T-cell (primary cell): ENCODE results near the gene HMX2. TPM values are rescaled to one million over a fixed set of nuclear protein-coding genes. Genes with fewer than 3 reads are reported as not detected.

Experiments used
- ATAC-seq, 4 experiments: fragments of 200-7000 bp in 3 of 4; fragments of 150-1000 bp in 1 of 4; cut with Tn5 transposase; replicated peaks in 1 of 4; 1 replicate in 3 of 4; 2 replicates in 1 of 4; pipeline ENCODE4 v1.10.0; 2021; ENCODE audit warnings: moderate library complexity in 3 of 4, mild to moderate bottlenecking in 2 of 4, moderate number of reproducible peaks in 1 of 4
- CTCF ChIA-PET, 2 donors: fragments of 300-600 bp; sonication (Branson Sonifier 250); formaldehyde crosslinking; loops; one replicate each; lab custom pipeline; 2022; ENCODE audit warnings: antibody characterized with exemption in 2 of 2; lab: Charles Lee
- POLR2A ChIA-PET, 2 donors: fragments of 300-600 bp; sonication (Branson Sonifier 250); formaldehyde crosslinking; loops; one replicate each; lab custom pipeline; 2022; ENCODE audit warnings: antibody characterized with exemption in 2 of 2; lab: Charles Lee
- DNase-seq, 35 experiments: peaks; one replicate each; pipeline versions ENCODE4 v3.0.0 to v3.0.0-alpha.2; 2013 to 2023
- H3K27ac ChIP-seq: one replicate; pipeline ENCODE4 v1.5.1; 2013; ENCODE audit warnings: low read length
- H3K27me3 ChIP-seq, 2 experiments: replicated peaks in 1 of 2; 1 replicate in 1 of 2; 2 replicates in 1 of 2; pipeline versions ENCODE4 v1.6.1 to v1.7.0; 2013; ENCODE audit warnings: low read length in 1 of 2, mixed read lengths in 1 of 2; ENCODE audit not compliant: control insufficient read depth in 2 of 2, insufficient read depth in 2 of 2; ENCODE audit errors: extremely low read depth in 1 of 2
- H3K36me3 ChIP-seq, 2 donors: 1 replicate in 1 of 2; 2 replicates in 1 of 2; pipeline versions ENCODE4 v1.6.1 to v1.7.0; 2013; ENCODE audit warnings: low read length in 1 of 2; ENCODE audit not compliant: control insufficient read depth in 2 of 2, insufficient read depth in 1 of 2; ENCODE audit errors: extremely low read depth in 1 of 2
- H3K4me1 ChIP-seq, 2 experiments: 1 replicate in 1 of 2; 2 replicates in 1 of 2; pipeline versions ENCODE4 v1.6.1 to v1.7.0; 2013; ENCODE audit warnings: low read length in 2 of 2, mixed read lengths in 1 of 2; ENCODE audit not compliant: insufficient read depth in 2 of 2, control insufficient read depth in 1 of 2; ENCODE audit errors: extremely low read depth in 1 of 2
- H3K4me3 ChIP-seq, 2 donors: 1 replicate in 1 of 2; 2 replicates in 1 of 2; pipeline versions ENCODE4 v1.5.1 to v1.7.0; 2013; ENCODE audit warnings: mild to moderate bottlenecking in 2 of 2, low read length in 1 of 2, moderate library complexity in 1 of 2; ENCODE audit not compliant: control insufficient read depth in 1 of 2; ENCODE audit errors: extremely low read depth in 1 of 2
- H3K9me3 ChIP-seq: 2 replicates; pipeline ENCODE4 v1.7.0; 2013
- H3K27ac Mint-ChIP-seq, 2 donors: one replicate each; pipeline ENCODE4 v1.8.0; 2020 to 2021; ENCODE audit warnings: mild to moderate bottlenecking in 2 of 2, mixed read lengths in 2 of 2
- H3K27me3 Mint-ChIP-seq, 2 donors: one replicate each; pipeline ENCODE4 v1.8.0; 2021 to 2022; ENCODE audit warnings: mixed read lengths in 2 of 2
- H3K36me3 Mint-ChIP-seq: one replicate; pipeline ENCODE4 v1.8.0; 2021; ENCODE audit warnings: mixed read lengths
- H3K4me1 Mint-ChIP-seq, 3 donors: one replicate each; pipeline ENCODE4 v1.8.0; 2020 to 2022; ENCODE audit warnings: mixed read lengths in 3 of 3, mild to moderate bottlenecking in 1 of 3
- H3K4me3 Mint-ChIP-seq, 3 donors: one replicate each; pipeline ENCODE4 v1.8.0; 2020 to 2022; ENCODE audit warnings: mild to moderate bottlenecking in 3 of 3, mixed read lengths in 3 of 3, moderate library complexity in 3 of 3
- H3K9me3 Mint-ChIP-seq, 3 donors: one replicate each; pipeline ENCODE4 v1.8.0; 2020 to 2022; ENCODE audit warnings: mixed read lengths in 3 of 3
- WGBS: methylation state at CpG from one replicate; pipeline ENCODE4 v1.1.5; 2013; ENCODE audit warnings: missing lambda C conversion rate; ENCODE audit not compliant: insufficient coverage; 5-methylcytosine and 5-hydroxymethylcytosine counted together
- total RNA-seq, 35 experiments: library from RNA in 6 of 35; stranded (reverse) in 6 of 35; fragments of 120-200 nt in 1 of 35; gene quantifications; one replicate each; pipeline versions ENCODE4 v1.2.1 to v1.2.4 and lab custom pipeline; 2013 to 2026

HMX2 gene
- total RNA-seq, 5 donors from 2014 or later (not counting 1 experiment from before 2014, with no cell fraction given): not detected

GRCh38 chr10:123141791-123142700 lies 5.9 kb upstream of the HMX2 start:
- POLR2A ChIA-PET: interaction anchor here in 1 of 2 donors (0.6 kb wide), 1 partner anchor 128 kb away, joined by 6 read pairs; no protein-coding TSS in a partner anchor
- Mint-ChIP-seq H3K9me3 (no peaks in the 10 kb centered on the region), H3K4me1 (peaks cover 71 to 77% (median 75%) of the 10 kb centered on the region in 3 donors), H3K27ac (peak overlapping the region in 1 of 2 donors; percentile 37), H3K4me3 (peak overlapping the region in 1 of 3 donors; percentile 46), H3K27me3 (peaks cover 78 to 92% of the 10 kb centered on the region in 2 donors), H3K36me3 (no peaks in the 10 kb centered on the region)
- Histone ChIP-seq H3K4me1 (peaks cover 7 to 69% of the 10 kb centered on the region in 2 experiments), H3K27me3 (peaks cover 34 to 91% of the 10 kb centered on the region in 2 experiments), H3K36me3 (no peaks in the 10 kb centered on the region), H3K4me3 (peak overlapping the region; percentile 7 to 53), H3K27ac (no peak overlapping the region), H3K9me3 (no peaks in the 10 kb centered on the region)
- CTCF ChIA-PET: interaction anchor here in 1 of 2 donors (0.6 kb wide), 1 partner anchor 800 kb away, joined by 4 read pairs; no protein-coding TSS in a partner anchor
- ATAC-seq (no peak), DNase-seq (no peak)
- WGBS: 17% methylated on average over 16 of the region's 38 CpGs

DNA sequence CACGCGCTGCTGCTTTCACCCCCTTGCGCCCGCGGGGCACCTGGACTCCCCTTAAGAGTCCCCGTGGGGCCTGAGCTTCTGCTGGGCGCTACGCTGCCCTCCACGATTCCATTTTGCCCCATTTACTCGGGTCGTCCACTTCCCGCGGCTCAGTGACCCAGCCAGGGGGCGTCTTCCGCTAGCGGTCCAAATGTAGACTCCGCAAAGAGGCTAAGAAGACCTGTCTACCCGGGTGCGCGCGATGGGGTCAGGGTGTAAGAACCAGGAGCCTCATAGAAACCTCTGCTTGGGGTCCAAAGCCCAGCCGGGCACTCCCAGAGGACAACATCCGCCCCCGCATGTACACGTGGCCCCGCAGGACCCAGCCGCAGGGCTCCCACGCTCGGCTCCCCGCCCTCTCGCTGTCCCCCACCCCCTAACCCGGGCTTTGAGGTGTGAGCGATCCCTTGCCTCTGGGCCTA lies 5.2 kb upstream of the HMX2 start:
- Histone ChIP-seq H3K9me3 (no peaks in the 10 kb centered on the region), H3K36me3 (no peaks in the 10 kb centered on the region), H3K27me3 (peaks cover 37 to 91% of the 10 kb centered on the region in 2 experiments), H3K4me1 (peaks cover 7 to 69% of the 10 kb centered on the region in 2 experiments), H3K4me3 (peak overlapping the region; percentile 7 to 53), H3K27ac (no peak overlapping the region)
- ChIA-PET POLR2A (interaction anchor here in 1 of 2 donors (0.6 kb wide), 1 partner anchor 129 kb away, joined by 6 read pairs; no protein-coding TSS in a partner anchor), CTCF (interaction anchor here in 1 of 2 donors (0.6 kb wide), 1 partner anchor 800 kb away, joined by 4 read pairs; no protein-coding TSS in a partner anchor)
- DNase-seq (no peak), ATAC-seq (no peak)
- Mint-ChIP-seq H3K4me1 (peaks cover 72 to 78% (median 76%) of the 10 kb centered on the region in 3 donors), H3K27me3 (peaks cover 81 to 92% of the 10 kb centered on the region in 2 donors), H3K9me3 (no peaks in the 10 kb centered on the region), H3K4me3 (peak overlapping the region in 1 of 3 donors; percentile 46), H3K36me3 (no peaks in the 10 kb centered on the region), H3K27ac (peak overlapping the region in 1 of 2 donors; percentile 25)
- 7% methylated on average over 22 of the region's 33 CpGs for WGBS

GRCh38 chr10:123143162-123143824 lies 4.6 kb upstream of the HMX2 start:
- Mint-ChIP-seq H3K27me3 (peaks cover 78 to 87% of the 10 kb centered on the region in 2 donors), H3K4me1 (peaks cover 70 to 75% (median 74%) of the 10 kb centered on the region in 3 donors), H3K36me3 (no peaks in the 10 kb centered on the region), H3K27ac (peak overlapping the region in 1 of 2 donors; percentile 25), H3K4me3 (peak overlapping the region in 2 of 3 donors; percentile 13 to 46), H3K9me3 (no peaks in the 10 kb centered on the region)
- Histone ChIP-seq H3K27me3 (peaks cover 35 to 91% of the 10 kb centered on the region in 2 experiments), H3K4me3 (peak overlapping the region in 1 of 2 donors; percentile 53), H3K36me3 (no peaks in the 10 kb centered on the region), H3K27ac (no peak overlapping the region), H3K9me3 (no peaks in the 10 kb centered on the region), H3K4me1 (peaks cover 8 to 71% of the 10 kb centered on the region in 2 experiments)
- no peak for ATAC-seq
- WGBS: 8% methylated on average over 19 of the region's 33 CpGs
- CTCF ChIA-PET: interaction anchor here (0.6 kb wide), 2 partner anchors 113 to 236 kb away, joined by 3 to 6 read pairs; no protein-coding TSS in a partner anchor
- peak in 2 of 35 experiments; percentile 4 to 7 for DNase-seq
- POLR2A ChIA-PET: no interaction called here

DNA sequence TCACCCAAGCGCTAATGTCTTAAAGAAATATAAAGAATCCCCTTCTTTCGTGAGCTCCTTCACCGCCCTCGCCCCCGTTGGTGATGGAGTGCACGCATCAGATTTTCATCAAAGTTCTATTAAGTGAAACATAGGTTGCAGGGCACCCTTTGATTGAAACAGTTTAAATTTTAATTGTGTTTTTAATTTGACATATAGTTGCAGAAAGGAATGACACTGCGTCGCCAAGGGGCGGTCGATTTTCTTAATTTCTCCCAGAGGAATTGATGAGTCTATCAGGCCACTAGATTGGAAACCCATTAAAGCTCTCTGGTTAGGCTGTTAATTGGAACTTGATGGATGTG lies 4.1 kb upstream of the HMX2 start:
- H3K27ac Mint-ChIP-seq: peak overlapping the region in 1 of 2 donors; percentile 51
- Histone ChIP-seq H3K27me3 (peaks cover 33 to 95% of the 10 kb centered on the region in 2 experiments), H3K27ac (no peak overlapping the region), H3K36me3 (no peaks in the 10 kb centered on the region), H3K4me1 (peaks cover 12 to 76% of the 10 kb centered on the region in 2 experiments), H3K9me3 (no peaks in the 10 kb centered on the region), H3K4me3 (no peak overlapping the region)
- ChIA-PET CTCF (interaction anchor here (0.6 kb wide), 2 partner anchors 112 to 235 kb away, joined by 3 to 6 read pairs; no protein-coding TSS in a partner anchor), POLR2A (no interaction called here)
- peaks cover 74 to 84% of the 10 kb centered on the region in 2 donors for H3K27me3 Mint-ChIP-seq
- peak overlapping the region in 2 of 3 donors; percentile 13 to 46 for H3K4me3 Mint-ChIP-seq
- DNase-seq (no peak), ATAC-seq (no peak)
- H3K36me3 Mint-ChIP-seq: no peaks in the 10 kb centered on the region
- no peaks in the 10 kb centered on the region for H3K9me3 Mint-ChIP-seq
- 16% methylated on average over 9 of the region's 10 CpGs for WGBS
- peaks cover 70 to 73% (median 73%) of the 10 kb centered on the region in 3 donors for H3K4me1 Mint-ChIP-seq

GRCh38 chr10:123144697-123145541 lies 3.0 kb upstream of the HMX2 start:
- no peaks in the 10 kb centered on the region for H3K36me3 ChIP-seq
- H3K4me3 ChIP-seq: peak overlapping the region in 1 of 2 donors; percentile 19
- ATAC-seq (no peak), DNase-seq (peak in 2 of 35 experiments; percentile 8 to 31)
- Mint-ChIP-seq H3K4me1 (peaks cover 68 to 71% (median 68%) of the 10 kb centered on the region in 3 donors), H3K27me3 (peaks cover 67 to 83% of the 10 kb centered on the region in 2 donors), H3K9me3 (no peaks in the 10 kb centered on the region), H3K36me3 (no peaks in the 10 kb centered on the region), H3K27ac (peak overlapping the region in 1 of 2 donors; percentile 44), H3K4me3 (peak overlapping the region in 2 of 3 donors; percentile 38 to 46)
- H3K4me1 ChIP-seq: peaks cover 10 to 81% of the 10 kb centered on the region in 2 experiments
- peaks cover 25 to 97% of the 10 kb centered on the region in 2 experiments for H3K27me3 ChIP-seq
- CTCF ChIA-PET: no interaction called here
- POLR2A ChIA-PET: no interaction called here
- no peak overlapping the region for H3K27ac ChIP-seq
- WGBS: 6% methylated on average over 16 of the region's 29 CpGs
- H3K9me3 ChIP-seq: no peaks in the 10 kb centered on the region
